HG03354 (cell line): ENCODE results near the gene AKT3.
"Not testable (repeated sequence)": the region's sequence is repeated elsewhere in the genome, so short reads cannot be mapped to it uniquely, and the experiment has no call there.

Source experiments
- ATAC-seq: cut with Tn5 transposase; IDR thresholded peaks from one replicate; pipeline ENCODE4 v1.9.1; 2021; ENCODE audit warnings: mild to moderate bottlenecking; ENCODE audit not compliant: unreplicated experiment, poor library complexity, severe bottlenecking

Gene AKT3

DNA sequence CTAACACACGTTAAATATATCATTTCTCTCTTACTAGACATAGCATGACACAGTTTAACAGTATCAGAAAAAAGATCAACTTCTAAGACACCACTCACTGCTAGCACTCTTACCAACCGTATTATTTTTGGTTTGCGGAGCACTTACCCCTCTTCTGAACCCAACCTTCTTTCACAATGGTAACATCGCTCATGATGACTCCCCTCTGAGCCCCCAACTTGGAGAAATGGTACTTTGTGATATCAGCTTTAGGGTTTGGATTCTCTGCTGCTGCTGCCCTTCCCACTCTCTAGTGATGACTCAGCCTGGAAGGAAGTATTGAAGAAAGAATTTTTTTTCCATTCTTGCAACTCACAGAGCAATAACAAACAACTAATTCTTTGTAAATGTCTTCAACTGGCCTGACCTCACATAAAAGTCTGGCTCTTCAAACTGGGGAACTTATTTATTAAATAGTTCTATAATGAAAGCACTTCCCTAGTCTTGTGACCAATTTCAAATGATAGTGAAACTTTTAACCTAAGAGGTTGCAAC is 7.0 kb downstream of the AKT3 start:
- no peak for ATAC-seq

DNA sequence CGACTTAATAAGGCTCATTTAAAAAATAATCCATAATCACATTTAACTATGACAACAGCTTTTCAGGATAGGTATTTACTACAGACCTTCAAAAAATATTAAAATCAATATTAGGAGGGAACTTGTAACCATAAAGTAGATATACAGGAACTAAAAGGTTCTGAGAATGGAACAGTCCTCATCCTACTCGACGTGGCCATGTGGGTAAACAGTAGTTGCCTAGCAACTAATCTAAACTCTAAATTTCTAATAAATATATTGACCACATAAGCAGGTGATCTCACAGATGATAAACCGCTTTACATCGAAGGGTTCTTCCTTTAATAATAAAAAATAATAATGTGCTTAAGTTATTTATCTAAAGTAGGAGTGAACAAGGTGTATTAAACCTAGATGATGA is 7.9 kb downstream of the AKT3 start:
- ATAC-seq = no peak

DNA sequence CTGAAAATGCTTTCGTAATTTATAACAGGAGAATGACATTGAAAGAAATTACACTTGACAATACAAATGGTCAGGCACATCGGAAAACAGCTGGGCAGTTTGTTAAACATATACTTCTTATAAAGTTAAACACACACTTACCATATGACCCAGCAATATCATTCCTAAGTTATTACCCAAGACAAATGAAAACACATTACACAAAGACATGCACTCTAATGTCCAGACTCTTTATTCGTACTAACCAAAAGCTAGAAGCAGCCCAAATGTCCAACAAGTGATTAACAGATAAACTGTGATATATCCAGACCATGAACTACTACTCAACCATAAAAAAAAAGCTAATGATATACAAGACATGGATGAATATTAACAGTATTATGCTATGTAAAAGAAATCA is 8.5 kb downstream of the AKT3 start:
- ATAC-seq = no peak

DNA sequence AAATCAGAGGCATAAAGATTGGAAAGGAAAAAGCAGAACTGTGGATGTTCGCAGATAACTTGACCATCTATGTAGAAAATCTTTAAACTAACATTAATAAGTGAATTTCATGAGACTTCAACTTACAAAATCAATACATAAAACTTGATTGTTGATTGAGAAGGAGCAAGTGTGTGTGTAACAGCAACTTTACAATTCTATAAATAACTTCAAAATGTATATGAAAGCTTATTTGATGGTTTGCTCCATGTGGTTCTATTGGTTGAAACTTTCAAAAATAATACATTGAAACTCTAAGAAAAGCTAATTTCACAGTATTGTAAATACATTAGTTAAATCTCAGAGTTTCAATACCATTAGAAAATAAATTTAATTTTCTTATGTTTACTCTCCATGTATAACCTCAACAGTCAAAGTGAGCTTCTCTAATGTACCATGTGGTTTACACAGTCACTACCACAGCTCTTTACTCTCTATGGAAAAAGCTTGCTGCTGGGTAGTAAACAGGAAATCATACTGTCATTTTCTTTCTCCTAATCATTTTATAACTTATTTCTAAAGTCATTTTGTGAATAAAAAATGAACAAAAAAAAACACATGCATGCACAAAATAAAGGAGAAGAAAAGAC is 12.0 kb downstream of the AKT3 start:
- peak; percentile 80 for ATAC-seq

DNA sequence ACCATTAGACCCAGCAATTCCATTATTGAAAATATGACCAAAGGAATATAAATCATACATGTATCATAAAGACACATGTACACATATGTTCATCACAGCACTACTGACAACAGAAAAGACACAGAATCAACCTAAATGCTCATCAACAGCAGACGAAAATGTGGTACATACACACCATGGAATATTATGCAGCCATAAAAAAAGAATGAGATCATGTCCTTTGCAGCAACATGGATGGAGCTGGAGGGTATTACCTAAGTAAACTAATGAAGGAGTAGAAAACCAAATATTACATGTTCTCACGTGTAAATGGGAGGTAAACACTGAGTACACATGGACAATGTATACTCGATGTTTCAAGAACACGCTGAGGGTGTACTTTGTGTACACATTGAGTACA is 15.9 kb downstream of the AKT3 start:
- ATAC-seq = no peak

DNA sequence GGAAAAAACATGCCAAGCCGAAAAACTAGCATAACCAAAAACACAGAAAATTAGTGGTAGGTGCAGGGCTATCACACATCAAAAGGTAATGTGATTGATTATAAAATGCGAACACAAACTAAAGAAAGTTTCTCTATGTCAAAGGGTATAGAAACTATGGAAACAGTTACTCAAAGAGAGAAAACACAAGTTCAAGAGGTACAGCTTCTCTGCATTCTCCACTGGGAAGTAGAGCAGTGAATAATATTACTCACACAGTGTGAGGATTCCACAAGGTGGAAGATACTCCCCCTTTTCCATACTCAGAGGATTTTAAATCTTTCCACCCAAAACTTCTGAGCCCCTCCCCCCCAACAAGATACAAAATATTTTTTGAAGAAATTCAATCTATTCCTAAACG is 18.6 kb downstream of the AKT3 start:
- no peak for ATAC-seq

DNA sequence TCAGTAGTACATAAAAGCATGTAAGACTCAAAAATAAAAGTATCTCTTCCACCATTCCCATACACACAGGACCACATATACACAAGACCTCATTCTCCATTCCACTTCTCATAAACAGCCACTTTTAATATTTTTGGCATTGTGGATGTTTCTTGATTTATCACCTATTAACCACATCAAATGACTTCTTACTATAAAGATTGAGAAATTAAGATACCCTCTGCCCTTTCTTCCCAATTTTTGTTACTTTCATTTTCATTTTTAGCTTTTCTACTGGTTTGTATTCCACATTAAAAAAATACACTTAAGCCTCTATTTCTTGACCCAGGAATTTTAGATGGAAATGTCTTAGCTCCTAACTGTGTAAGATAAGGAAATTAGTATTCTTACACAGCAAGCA is 22.8 kb downstream of the AKT3 start:
- ATAC-seq = no peak

DNA sequence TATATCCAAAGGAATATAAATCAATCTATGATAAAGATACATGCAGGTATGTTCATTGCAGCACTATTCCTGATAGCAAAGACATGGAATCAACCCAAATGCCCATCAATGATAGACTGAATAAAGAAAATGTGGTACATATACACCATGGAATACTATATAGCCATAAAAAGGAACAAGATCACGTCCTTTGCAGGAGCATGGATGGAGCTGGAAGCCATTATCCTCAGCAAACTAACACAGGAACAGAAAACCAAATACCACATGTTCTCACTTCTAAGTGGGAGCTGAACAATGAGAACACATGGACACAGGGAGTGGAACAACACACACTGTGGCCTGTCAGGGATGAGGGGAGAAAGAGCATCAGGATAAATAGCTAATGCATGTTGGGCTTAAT is 25.1 kb downstream of the AKT3 start:
- ATAC-seq = not testable (repeated sequence)

DNA sequence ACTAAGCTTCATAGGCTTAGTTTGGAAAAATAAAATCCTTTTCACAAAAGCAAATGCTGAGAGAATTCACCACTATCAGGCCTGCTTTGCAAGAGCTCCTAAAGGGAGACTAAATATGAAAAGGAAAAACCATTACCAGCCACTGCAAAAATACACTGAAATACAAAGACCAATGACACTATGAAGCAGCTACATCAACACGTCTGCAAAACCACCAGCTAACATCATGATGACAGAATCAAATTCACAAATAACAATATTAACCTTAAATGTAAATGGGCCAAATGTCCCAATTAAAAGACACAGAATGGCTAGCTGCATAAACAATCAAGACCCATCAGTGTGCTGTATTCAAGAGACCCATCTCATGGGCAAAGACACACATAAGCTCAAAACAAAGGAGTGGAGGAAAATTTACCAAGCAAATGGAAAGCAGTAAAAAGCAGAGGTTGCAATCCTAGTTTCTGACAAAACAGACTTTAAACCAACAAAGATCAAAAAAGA is 28.8 kb downstream of the AKT3 start:
- ATAC-seq = no peak

DNA sequence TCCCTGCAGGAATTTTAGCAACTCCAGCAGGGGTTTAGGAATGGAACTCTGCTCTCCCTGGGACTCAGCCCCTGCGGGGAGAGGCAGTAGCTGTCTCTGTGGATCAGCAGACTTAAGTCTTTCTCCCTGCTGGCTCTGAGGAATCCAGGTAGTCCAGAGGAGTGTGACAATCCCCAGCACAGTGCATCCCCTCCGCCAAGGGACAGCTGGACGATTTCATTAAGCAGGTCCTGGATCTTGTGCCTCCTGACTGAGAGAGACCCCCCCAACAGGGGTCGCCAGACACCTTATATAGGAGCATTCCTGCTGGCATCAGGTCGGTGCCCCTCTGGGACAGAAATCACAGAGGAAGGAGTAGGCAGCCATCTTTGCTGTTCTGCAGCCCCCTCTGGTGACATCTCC is 30.6 kb downstream of the AKT3 start:
- no peak for ATAC-seq

DNA sequence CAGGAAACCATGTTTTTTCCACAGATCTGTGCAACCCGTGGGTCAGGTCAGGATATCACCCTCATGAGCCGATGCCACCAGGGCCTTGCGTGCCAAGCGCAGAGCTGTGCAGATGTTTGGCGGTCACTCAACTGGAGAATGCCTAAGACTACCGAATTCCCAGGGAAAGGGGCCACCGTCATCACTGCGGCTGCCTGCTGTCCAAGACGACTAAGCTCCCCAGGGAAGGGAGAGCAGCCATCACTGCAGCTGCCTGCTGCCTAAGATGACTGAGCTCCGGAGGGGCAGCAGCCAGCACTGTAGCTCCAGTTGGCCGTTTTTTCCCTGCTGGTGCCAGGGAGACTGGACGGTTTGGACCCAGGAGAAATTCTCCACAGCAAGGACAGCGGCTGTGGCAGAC is 31.1 kb downstream of the AKT3 start:
- ATAC-seq = no peak

DNA sequence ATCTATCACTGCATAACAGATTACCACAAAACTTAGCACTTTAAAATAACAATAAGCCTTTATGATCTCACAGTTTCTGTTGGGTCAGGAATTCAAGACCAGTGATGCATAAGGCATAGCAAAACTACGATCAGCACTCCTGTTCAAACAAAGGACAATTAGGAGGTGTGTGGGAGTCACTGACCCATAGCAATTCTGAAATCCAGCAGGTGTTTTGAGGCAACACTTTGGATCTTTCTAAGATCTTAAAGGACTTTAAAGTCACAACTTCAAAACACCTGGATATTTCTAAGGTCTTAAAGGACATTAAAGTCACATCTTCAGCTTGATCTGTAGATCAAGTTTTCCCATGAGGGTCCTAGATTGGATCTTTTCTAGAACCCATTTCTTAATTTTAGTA is 35.3 kb downstream of the AKT3 start:
- no peak for ATAC-seq

DNA sequence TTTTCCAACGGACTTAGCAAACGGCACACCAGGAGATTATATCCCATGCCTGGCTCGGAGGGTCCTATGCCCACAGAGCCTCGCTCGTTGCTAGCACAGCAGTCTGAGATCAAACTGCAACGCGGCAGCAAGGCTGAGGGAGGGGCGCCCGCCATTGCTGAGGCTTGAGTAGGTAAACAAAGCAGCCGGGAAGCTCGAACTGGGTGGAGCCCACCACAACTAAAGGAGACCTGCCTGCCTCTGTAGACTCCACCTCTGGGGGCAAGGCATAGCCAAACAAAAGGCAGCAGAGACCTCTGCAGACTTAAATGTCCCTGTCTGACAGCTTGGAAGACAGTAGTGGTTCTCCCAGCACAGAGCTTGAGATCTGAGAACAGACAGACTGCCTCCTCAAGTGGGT is 42.7 kb downstream of the AKT3 start:
- not testable (repeated sequence) for ATAC-seq

DNA sequence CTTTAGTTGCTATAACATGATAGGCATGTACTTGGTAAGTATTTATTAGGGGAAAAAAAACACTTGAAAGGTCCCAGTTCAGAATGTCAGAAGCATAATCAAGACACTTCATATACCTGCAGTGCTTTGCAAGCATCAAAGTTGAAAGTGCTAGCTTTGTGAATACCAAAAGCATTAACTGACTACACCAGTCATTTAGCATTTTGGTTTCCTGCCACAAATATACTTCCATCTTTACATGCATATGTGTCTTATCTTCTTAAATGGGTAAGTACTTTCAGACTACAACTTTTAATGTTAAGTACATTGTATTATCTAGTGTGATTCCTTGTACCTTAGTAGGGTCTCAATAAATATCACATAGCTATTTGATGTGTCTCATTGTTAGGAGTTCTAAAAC is 43.7 kb downstream of the AKT3 start:
- ATAC-seq = no peak

DNA sequence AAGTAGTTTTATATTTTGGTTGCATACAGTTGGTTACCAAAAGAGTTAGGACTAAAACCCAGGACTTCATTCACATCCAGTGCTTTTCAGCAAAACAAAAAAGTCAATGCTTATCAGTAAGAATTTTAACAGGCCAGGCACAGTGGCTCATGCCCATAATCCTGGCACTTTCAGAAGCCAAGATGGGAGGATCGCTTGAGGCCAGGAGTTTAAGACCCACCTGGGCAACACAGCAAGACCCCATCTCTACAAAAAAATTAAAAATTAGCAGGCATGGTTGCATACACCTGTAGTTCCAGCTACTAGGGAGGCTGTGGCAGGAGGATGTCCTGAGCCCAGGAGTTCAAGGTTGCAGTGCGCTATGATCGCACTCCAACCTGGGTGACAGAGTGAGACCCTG is 47.3 kb downstream of the AKT3 start:
- no peak for ATAC-seq

DNA sequence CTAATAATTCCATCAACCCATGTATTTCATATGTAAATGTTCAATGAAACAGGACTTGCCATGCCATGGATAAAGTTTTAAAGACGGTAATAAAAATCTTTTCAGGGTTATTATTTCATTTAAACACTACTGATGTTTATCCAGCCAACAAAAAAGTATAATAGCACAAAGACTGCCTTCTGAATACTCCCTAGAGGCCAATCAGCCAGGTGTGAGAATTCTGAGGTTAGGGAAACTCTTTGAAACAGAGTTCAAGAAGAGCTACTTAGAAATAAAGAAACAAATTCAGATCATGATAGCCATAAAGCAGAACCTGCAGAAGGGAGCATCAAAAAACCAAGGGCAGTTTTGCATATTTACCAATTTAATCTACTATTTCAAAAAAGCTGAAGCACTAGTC is 48.7 kb downstream of the AKT3 start:
- ATAC-seq = no peak

DNA sequence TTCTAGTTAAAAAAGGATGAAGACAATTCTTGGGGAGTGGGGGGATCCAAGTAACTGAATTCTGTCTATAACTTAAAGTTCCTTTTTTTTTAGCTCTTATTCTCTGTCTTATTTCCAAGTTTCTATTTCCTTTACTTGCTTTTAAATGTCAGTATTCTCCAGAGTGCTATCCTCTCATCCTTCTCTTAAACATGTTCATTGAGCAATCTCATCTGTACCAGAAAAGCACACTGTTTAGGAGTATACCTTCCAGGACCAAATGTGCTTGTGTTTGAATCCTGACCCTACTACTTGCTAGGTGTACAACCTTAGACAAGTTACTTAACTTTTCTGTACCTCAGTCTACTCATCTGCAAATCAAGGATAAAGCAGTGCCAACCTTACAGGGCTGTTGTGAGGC is 50.1 kb downstream of the AKT3 start:
- no peak for ATAC-seq

DNA sequence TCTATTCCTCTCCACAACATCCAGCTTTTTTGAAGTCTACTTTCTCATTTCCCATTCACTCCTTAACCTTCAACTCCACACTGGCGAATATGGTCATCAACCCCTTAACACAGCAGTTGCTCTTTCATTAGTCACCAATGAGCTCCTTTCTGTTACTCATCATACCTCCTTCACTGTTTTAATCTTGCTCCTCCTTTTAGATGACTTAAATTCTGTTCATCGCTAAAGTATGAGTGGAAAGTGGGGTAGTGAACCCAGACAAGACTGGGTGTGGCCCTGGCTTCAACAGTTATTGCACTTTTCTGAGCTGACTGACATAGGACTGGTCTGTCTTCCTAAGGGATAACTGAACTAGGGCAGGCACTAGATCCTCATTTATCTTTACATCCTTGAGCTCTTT is 51.3 kb downstream of the AKT3 start:
- ATAC-seq = no peak

DNA sequence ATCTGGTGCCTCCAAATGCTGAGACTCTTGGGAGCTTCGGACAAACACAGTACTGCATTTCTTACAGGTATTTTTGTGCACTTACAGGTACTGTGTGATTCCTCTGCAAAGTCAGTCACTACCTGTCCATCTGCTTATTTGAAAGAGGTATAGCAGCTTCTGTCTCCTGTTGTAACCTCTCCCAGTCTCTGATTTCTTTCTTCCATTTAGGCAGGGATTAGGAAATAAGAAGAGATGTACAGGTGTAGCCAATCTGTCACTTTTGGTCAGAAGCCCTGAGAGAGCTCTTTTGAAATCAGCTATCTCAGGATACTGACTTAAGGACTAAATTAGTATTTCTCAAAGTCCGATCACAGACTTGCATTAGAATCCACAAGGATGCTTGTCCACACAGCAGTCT is 54.0 kb downstream of the AKT3 start:
- no peak for ATAC-seq

DNA sequence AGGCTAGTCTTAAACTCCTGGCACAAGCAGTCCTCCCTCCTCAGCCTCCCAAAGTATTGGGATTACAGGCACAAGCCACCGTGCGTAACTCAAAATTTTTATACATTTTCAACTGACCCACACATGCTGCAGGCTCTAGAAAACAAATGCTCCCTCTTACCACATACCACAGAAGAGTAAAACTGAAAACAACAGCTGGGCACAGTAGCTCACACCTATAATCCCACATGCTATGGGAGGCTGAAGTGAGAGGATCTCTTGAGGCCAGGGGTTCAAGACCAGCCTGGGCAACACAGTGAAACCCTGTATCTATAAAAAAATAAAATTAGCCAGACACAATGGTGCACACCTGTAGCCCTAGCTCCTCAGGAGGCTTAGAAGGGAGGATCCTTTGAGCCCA is 56.7 kb downstream of the AKT3 start:
- peak; percentile 51 for ATAC-seq

DNA sequence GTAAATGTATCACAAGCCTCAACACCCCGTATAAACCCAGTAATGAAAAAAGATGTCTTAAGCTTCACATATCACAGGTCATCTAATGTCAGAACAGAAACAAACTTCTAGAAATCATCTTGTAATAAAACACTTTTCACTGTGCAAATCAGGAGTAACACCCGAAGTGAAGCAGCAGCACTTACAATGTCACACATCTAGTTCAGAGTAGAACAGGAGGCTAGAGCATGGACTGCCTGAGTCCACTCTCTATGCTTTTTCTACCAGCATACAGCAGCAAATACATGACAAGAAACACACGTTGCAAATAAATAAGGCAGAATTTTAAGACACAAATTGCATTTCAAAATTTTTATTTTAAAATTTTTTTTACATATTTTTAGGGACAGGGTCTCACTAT is 57.2 kb downstream of the AKT3 start:
- no peak for ATAC-seq

DNA sequence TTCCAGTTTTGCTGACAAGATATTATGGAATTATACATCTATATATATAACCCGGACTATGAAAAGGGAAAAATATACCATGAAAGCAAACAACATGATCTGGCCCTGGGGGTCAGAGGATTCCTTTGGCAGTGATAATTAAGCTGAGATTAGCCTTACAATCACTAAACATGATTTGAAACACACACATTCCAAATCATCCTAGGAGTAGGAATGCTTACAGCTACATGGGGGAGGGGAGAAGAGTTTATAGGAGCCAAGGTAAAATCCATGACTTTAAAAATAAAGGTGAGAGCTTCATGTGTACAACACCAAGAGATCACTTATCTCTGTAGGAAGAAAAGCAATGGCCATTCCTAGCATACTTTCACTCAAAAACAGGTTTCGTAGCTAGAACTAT is 57.6 kb downstream of the AKT3 start:
- ATAC-seq = no peak
